Measurements from ENCODE around the gene CD300LF. TPM values are rescaled to one million over a fixed set of nuclear protein-coding genes. Genes with fewer than 3 reads are reported as not detected.

Gene CD300LF
- total RNA-seq, 1 experiment from 2014 or later = 2.4 TPM

GRCh38 chr17:74645010-74645409 lies 67.7 kb downstream of the CD300LF start:
- DNase-seq = no peak
- Mint-ChIP-seq H3K9me3 (ENCODE audit: unreplicated experiment) (no peaks in the 10 kb centered on the region), H3K4me3 (ENCODE audit: unreplicated experiment) (no peak overlapping the region), H3K27me3 (ENCODE audit: insufficient read depth, unreplicated experiment) (peaks cover 18% of the 10 kb centered on the region), H3K36me3 (ENCODE audit: insufficient read depth, unreplicated experiment) (no peaks in the 10 kb centered on the region), H3K4me1 (ENCODE audit: low read depth, unreplicated experiment) (no peaks in the 10 kb centered on the region), H3K27ac (ENCODE audit: unreplicated experiment) (no peak overlapping the region)
- TF ChIP-seq, protein P1, sequence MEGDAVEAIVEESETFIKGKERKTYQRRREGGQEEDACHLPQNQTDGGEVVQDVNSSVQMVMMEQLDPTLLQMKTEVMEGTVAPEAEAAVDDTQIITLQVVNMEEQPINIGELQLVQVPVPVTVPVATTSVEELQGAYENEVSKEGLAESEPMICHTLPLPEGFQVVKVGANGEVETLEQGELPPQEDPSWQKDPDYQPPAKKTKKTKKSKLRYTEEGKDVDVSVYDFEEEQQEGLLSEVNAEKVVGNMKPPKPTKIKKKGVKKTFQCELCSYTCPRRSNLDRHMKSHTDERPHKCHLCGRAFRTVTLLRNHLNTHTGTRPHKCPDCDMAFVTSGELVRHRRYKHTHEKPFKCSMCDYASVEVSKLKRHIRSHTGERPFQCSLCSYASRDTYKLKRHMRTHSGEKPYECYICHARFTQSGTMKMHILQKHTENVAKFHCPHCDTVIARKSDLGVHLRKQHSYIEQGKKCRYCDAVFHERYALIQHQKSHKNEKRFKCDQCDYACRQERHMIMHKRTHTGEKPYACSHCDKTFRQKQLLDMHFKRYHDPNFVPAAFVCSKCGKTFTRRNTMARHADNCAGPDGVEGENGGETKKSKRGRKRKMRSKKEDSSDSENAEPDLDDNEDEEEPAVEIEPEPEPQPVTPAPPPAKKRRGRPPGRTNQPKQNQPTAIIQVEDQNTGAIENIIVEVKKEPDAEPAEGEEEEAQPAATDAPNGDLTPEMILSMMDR (IDR thresholded peaks at IDR 0.05; ENCODE audit: insufficient read depth in 1 of 2, low read depth in 1 of 2, low read length in 1 of 2, severe bottlenecking in 1 of 2, unreplicated experiment in 1 of 2) = no peak
- no peaks in the 10 kb centered on the region for H3K4me1 ChIP-seq
- H3K9me3 ChIP-seq = no peaks in the 10 kb centered on the region
- intact Hi-C loops (cut with micrococcal nuclease; ENCODE audit: unreplicated experiment) = no loop called here
- ChIA-PET CTCF (interaction anchor here (0.9 kb wide), 1 partner anchor 12 kb away, joined by 4 read pairs; no protein-coding TSS in a partner anchor), POLR2A (no interaction called here)
- H3K36me3 ChIP-seq (ENCODE audit: control insufficient read depth, insufficient read depth, low read length) = no peaks in the 10 kb centered on the region
- H3K4me3 ChIP-seq (ENCODE audit: low read depth, low read length) = no peak overlapping the region
- no TSS peak for BruUV-seq (replicated peaks)
- H3K27me3 ChIP-seq (replicated peaks; ENCODE audit: control insufficient read depth, insufficient read depth, low read length) = peaks cover 2% of the 10 kb centered on the region; the same call in 1 of the 2 replicates

DNA sequence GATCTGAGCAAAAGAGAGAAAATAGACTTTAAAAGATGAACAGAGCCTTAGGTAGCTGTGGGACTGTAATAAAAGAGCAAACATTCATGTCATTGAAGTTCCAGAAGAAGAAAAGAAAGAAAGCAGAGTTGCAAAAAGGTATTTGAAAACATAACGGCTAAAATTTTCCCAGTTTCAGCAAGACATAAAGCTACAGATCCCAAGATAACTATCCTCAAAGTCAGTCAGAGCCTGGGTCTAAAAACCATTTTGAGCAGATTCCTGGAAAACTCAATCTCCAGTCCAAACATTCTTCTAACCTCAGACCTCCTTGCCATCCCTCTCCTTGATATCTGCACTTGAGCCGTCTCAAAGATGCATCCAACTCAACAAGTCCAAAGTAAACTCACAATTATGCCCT lies 68.3 kb downstream of the CD300LF start:
- Histone ChIP-seq H3K36me3 (ENCODE audit: control insufficient read depth, insufficient read depth, low read length) (no peaks in the 10 kb centered on the region), H3K4me3 (ENCODE audit: low read depth, low read length) (no peak overlapping the region), H3K4me1 (no peaks in the 10 kb centered on the region), H3K9me3 (no peaks in the 10 kb centered on the region), H3K27me3 (replicated peaks; ENCODE audit: control insufficient read depth, insufficient read depth, low read length) (peaks cover 2% of the 10 kb centered on the region; the same call in 1 of the 2 replicates)
- ChIA-PET POLR2A (interaction anchor here (0.9 kb wide), 1 partner anchor 228 kb away, joined by 4 read pairs; the partner anchor contains the start of gene FDXR), CTCF (interaction anchor here (0.9 kb wide), 1 partner anchor 13 kb away, joined by 4 read pairs; no protein-coding TSS in a partner anchor)
- Mint-ChIP-seq H3K36me3 (ENCODE audit: insufficient read depth, unreplicated experiment) (no peaks in the 10 kb centered on the region), H3K4me3 (ENCODE audit: unreplicated experiment) (no peak overlapping the region), H3K27me3 (ENCODE audit: insufficient read depth, unreplicated experiment) (peaks cover 20% of the 10 kb centered on the region), H3K9me3 (ENCODE audit: unreplicated experiment) (no peaks in the 10 kb centered on the region), H3K4me1 (ENCODE audit: low read depth, unreplicated experiment) (no peaks in the 10 kb centered on the region), H3K27ac (ENCODE audit: unreplicated experiment) (no peak overlapping the region)
- TF ChIP-seq, protein P1 (IDR thresholded peaks at IDR 0.05; ENCODE audit: insufficient read depth in 1 of 2, low read depth in 1 of 2, low read length in 1 of 2, severe bottlenecking in 1 of 2, unreplicated experiment in 1 of 2) = no peak
- intact Hi-C loops (cut with micrococcal nuclease; ENCODE audit: unreplicated experiment) = no loop called here
- BruUV-seq (replicated peaks) = no TSS peak
- no peak for DNase-seq

Small RNAs within 50 kb of the gene (microRNA-seq; reads per million reads assigned to microRNA genes)
- 58.9 reads per million, percentile 67 among the genes with 10 or more reads in this experiment for gene MIR3615

Other genes with a start within 250 kb of the CD300LF start
- gene CD300A, start 246.3 kb downstream of the CD300LF start, total RNA-seq (2022) = not detected in 2 replicates
- not detected in 2 replicates for gene CD300LB, start 181.4 kb downstream of the CD300LF start, total RNA-seq (2022)
- not detected in 2 replicates for gene CD300C, start 166.8 kb downstream of the CD300LF start, total RNA-seq (2022)
- gene CD300H, start 145.4 kb downstream of the CD300LF start, total RNA-seq (2022) = not detected in 2 replicates
- not detected in 2 replicates for gene CD300LD, start 120.6 kb downstream of the CD300LF start, total RNA-seq (2022)
- gene CD300E, start 89.2 kb downstream of the CD300LF start, total RNA-seq (2022) = not detected in 2 replicates
- gene RAB37, start 24.3 kb upstream of the CD300LF start, total RNA-seq (2022) = 12.3 and 14.8 TPM in 2 replicates
- gene NHERF1, start 35.7 kb upstream of the CD300LF start, total RNA-seq (2022) = 204 and 218 TPM in 2 replicates
- gene NAT9, start 63.4 kb upstream of the CD300LF start, total RNA-seq (2022) = 84.5 and 89.5 TPM in 2 replicates
- gene GRIN2C, start 147.0 kb upstream of the CD300LF start, total RNA-seq (2022) = 4.8 and 5.2 TPM in 2 replicates
- 19.0 and 20.6 TPM in 2 replicates for gene FDXR, start 160.1 kb upstream of the CD300LF start, total RNA-seq (2022)
- gene FADS6, start 180.7 kb upstream of the CD300LF start, total RNA-seq (2022) = 2.6 and 3.1 TPM in 2 replicates
- 0.48 and 0.77 TPM in 2 replicates for gene USH1G, start 210.3 kb upstream of the CD300LF start, total RNA-seq (2022)
- not detected in 2 replicates for gene OTOP2, start 211.3 kb upstream of the CD300LF start, total RNA-seq (2022)
- not detected in 2 replicates for gene OTOP3, start 223.0 kb upstream of the CD300LF start, total RNA-seq (2022)